HepG2 (cell line): ENCODE data around the gene MAP3K9. TPM values are rescaled to one million over a fixed set of nuclear protein-coding genes. Genes with fewer than 3 reads are reported as not detected.

Experiments
- CREB3 ChIP-seq: sonication (generic); formaldehyde crosslinking; IDR thresholded peaks from 2 replicates; pipeline ENCODE4 v1.5.0; 2020; ENCODE audit warnings: missing genetic modification reagents
- GLMP ChIP-seq: sonication (generic); formaldehyde crosslinking; IDR thresholded peaks from 2 replicates; pipeline ENCODE4 v1.9.0; 2021; ENCODE audit warnings: missing genetic modification reagents, mild to moderate bottlenecking, borderline replicate concordance
- KAT8 ChIP-seq: IDR thresholded peaks from 2 replicates; pipeline ENCODE4 v1.6.1; 2016; ENCODE audit warnings: missing genetic modification reagents, missing compliant biosample characterization
- MED8 ChIP-seq: sonication (generic); formaldehyde crosslinking; IDR thresholded peaks from 2 replicates; pipeline ENCODE4 v1.8.1; 2023; ENCODE audit warnings: mild to moderate bottlenecking, missing genetic modification reagents; ENCODE audit not compliant: insufficient replicate concordance
- MXD1 ChIP-seq: sonication (generic); formaldehyde crosslinking; IDR thresholded peaks from 2 replicates; pipeline ENCODE4 v1.4.0; 2020; ENCODE audit warnings: mild to moderate bottlenecking, missing genetic modification reagents
- NFE2 ChIP-seq: sonication (generic); formaldehyde crosslinking; IDR thresholded peaks from 2 replicates; pipeline ENCODE4 v1.4.0; 2020; ENCODE audit warnings: missing genetic modification reagents
- PHF20 ChIP-seq: sonication (generic); formaldehyde crosslinking; IDR thresholded peaks from 2 replicates; pipeline ENCODE4 v1.5.0; 2020; ENCODE audit warnings: mild to moderate bottlenecking, missing genetic modification reagents
- SUZ12 ChIP-seq: fragments of 150-350 bp; IDR thresholded peaks from 2 replicates; pipeline ENCODE4 v1.6.1; 2014; ENCODE audit warnings: low read depth, low read length
- ZNF121 ChIP-seq: sonication (generic); formaldehyde crosslinking; IDR thresholded peaks from 2 replicates; pipeline ENCODE4 v1.5.0; 2020; ENCODE audit warnings: mild to moderate bottlenecking, missing genetic modification reagents
- ZNF17 ChIP-seq: sonication (generic); formaldehyde crosslinking; IDR thresholded peaks from 2 replicates; pipeline ENCODE4 v1.5.0; 2020; ENCODE audit warnings: mild to moderate bottlenecking, missing genetic modification reagents
- ZNF235 ChIP-seq: sonication (generic); formaldehyde crosslinking; IDR thresholded peaks from 2 replicates; pipeline ENCODE4 v1.8.1; 2023; ENCODE audit warnings: mild to moderate bottlenecking, missing genetic modification reagents, borderline replicate concordance
- ZNF335 ChIP-seq: sonication (generic); formaldehyde crosslinking; IDR thresholded peaks from 2 replicates; pipeline ENCODE4 v1.4.0; 2020; ENCODE audit warnings: missing genetic modification reagents
- ZNF468 ChIP-seq: sonication (generic); formaldehyde crosslinking; IDR thresholded peaks from 2 replicates; pipeline ENCODE4 v1.8.0; 2022; ENCODE audit warnings: mild to moderate bottlenecking, moderate library complexity, missing genetic modification reagents
- ZNF543 ChIP-seq: sonication (generic); formaldehyde crosslinking; IDR thresholded peaks from 2 replicates; pipeline ENCODE4 v1.4.0; 2020; ENCODE audit warnings: mild to moderate bottlenecking, missing genetic modification reagents
- ZNF556 ChIP-seq: sonication (generic); formaldehyde crosslinking; IDR thresholded peaks from 2 replicates; pipeline ENCODE4 v1.4.0; 2020; ENCODE audit warnings: mild to moderate bottlenecking, missing genetic modification reagents, borderline replicate concordance
- ZNF839 ChIP-seq: sonication (generic); formaldehyde crosslinking; IDR thresholded peaks from 2 replicates; pipeline ENCODE4 v1.4.0; 2020; ENCODE audit warnings: missing genetic modification reagents, mild to moderate bottlenecking, borderline replicate concordance
- ZNF883 ChIP-seq: sonication (generic); formaldehyde crosslinking; IDR thresholded peaks from 2 replicates; pipeline ENCODE4 v1.5.1; 2020; ENCODE audit warnings: mild to moderate bottlenecking, missing genetic modification reagents; ENCODE audit errors: not compliant biosample characterization
- ZNF891 ChIP-seq: sonication (generic); formaldehyde crosslinking; IDR thresholded peaks from 2 replicates; pipeline ENCODE4 v1.5.0; 2020; ENCODE audit warnings: mild to moderate bottlenecking, missing genetic modification reagents
- ZZZ3 ChIP-seq: sonication (generic); formaldehyde crosslinking; IDR thresholded peaks from 2 replicates; pipeline ENCODE4 v1.4.0; 2020; ENCODE audit warnings: missing genetic modification reagents, mild to moderate bottlenecking, borderline replicate concordance
- polyA plus RNA-seq, 8 experiments: library from polyadenylated mRNA; depleted of rRNA in 3 of 8; stranded (reverse) in 7 of 8; unstranded in 1 of 8; fragments of >200 nt; fragmentation: Illumina TruSeq in 4 of 8; extraction: Trizol in 4 of 8; gene quantifications; 2 replicates each; pipeline versions ENCODE4 v1.2.1 to v1.2.3, GENCODE V29; 2011 to 2016; ENCODE audit warnings: low read depth in 4 of 8, missing spikeins in 1 of 8, mixed read lengths in 1 of 8; ENCODE audit not compliant: insufficient read depth in 1 of 8
- total RNA-seq, 5 experiments: library from RNA; depleted of rRNA; stranded (reverse); fragments of >200 nt; fragmentation: Illumina TruSeq; extraction: Trizol; gene quantifications; 2 replicates each; pipeline ENCODE4 v1.2.3, GENCODE V29; 2016; ENCODE audit warnings: low read depth in 1 of 5
- TF ChIP-seq, protein P1 (sequence below): sonication (generic); formaldehyde crosslinking; IDR thresholded peaks from 2 replicates; pipeline ENCODE4 v1.4.0; 2020; ENCODE audit warnings: missing genetic modification reagents
- TF ChIP-seq, protein P2 (sequence below): IDR thresholded peaks from 2 replicates; pipeline ENCODE4 v1.6.1; 2016; ENCODE audit warnings: low read depth, missing genetic modification reagents, missing compliant biosample characterization

Gene MAP3K9
- total and polyA plus RNA-seq, 2 of the 13 experiments (the other 11 are each of a cell fraction or from before 2014, with no cell fraction given): 4.3 to 4.5 TPM

GRCh38 chr14:70808416-70809224 lies 693 bp downstream of the MAP3K9 start (continued):
- TF ChIP-seq ZZZ3 (CRISPR knock-in tag) (no peak), ZNF556 (CRISPR knock-in tag) (no peak), CREB3 (CRISPR knock-in tag) (no peak), ZNF121 (CRISPR knock-in tag) (no peak), ZNF883 (peak; percentile 16), MXD1 (no peak), ZNF335 (CRISPR knock-in tag) (no peak), ZNF839 (CRISPR knock-in tag) (peak; percentile 42; the same call in 1 of the 2 replicates), PHF20 (CRISPR knock-in tag) (no peak), ZNF468 (CRISPR knock-in tag) (no peak), ZNF543 (CRISPR knock-in tag) (no peak), KAT8 (CRISPR knock-in tag) (no peak), ZNF17 (CRISPR knock-in tag) (no peak), MED8 (CRISPR knock-in tag) (no peak), ZNF235 (CRISPR knock-in tag) (no peak), SUZ12 (no peak), ZNF891 (CRISPR knock-in tag) (no peak), GLMP (no peak), NFE2 (no peak)
- TF ChIP-seq, protein P1, sequence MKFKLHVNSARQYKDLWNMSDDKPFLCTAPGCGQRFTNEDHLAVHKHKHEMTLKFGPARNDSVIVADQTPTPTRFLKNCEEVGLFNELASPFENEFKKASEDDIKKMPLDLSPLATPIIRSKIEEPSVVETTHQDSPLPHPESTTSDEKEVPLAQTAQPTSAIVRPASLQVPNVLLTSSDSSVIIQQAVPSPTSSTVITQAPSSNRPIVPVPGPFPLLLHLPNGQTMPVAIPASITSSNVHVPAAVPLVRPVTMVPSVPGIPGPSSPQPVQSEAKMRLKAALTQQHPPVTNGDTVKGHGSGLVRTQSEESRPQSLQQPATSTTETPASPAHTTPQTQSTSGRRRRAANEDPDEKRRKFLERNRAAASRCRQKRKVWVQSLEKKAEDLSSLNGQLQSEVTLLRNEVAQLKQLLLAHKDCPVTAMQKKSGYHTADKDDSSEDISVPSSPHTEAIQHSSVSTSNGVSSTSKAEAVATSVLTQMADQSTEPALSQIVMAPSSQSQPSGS (CRISPR knock-in tag): no peak
- TF ChIP-seq, protein P2, sequence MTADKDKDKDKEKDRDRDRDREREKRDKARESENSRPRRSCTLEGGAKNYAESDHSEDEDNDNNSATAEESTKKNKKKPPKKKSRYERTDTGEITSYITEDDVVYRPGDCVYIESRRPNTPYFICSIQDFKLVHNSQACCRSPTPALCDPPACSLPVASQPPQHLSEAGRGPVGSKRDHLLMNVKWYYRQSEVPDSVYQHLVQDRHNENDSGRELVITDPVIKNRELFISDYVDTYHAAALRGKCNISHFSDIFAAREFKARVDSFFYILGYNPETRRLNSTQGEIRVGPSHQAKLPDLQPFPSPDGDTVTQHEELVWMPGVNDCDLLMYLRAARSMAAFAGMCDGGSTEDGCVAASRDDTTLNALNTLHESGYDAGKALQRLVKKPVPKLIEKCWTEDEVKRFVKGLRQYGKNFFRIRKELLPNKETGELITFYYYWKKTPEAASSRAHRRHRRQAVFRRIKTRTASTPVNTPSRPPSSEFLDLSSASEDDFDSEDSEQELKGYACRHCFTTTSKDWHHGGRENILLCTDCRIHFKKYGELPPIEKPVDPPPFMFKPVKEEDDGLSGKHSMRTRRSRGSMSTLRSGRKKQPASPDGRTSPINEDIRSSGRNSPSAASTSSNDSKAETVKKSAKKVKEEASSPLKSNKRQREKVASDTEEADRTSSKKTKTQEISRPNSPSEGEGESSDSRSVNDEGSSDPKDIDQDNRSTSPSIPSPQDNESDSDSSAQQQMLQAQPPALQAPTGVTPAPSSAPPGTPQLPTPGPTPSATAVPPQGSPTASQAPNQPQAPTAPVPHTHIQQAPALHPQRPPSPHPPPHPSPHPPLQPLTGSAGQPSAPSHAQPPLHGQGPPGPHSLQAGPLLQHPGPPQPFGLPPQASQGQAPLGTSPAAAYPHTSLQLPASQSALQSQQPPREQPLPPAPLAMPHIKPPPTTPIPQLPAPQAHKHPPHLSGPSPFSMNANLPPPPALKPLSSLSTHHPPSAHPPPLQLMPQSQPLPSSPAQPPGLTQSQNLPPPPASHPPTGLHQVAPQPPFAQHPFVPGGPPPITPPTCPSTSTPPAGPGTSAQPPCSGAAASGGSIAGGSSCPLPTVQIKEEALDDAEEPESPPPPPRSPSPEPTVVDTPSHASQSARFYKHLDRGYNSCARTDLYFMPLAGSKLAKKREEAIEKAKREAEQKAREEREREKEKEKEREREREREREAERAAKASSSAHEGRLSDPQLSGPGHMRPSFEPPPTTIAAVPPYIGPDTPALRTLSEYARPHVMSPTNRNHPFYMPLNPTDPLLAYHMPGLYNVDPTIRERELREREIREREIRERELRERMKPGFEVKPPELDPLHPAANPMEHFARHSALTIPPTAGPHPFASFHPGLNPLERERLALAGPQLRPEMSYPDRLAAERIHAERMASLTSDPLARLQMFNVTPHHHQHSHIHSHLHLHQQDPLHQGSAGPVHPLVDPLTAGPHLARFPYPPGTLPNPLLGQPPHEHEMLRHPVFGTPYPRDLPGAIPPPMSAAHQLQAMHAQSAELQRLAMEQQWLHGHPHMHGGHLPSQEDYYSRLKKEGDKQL: no peak
